ENCODE results near the gene KRT38.

The KRT38 gene

GRCh38 chr17:41440531-41441033 lies at the start of gene KRT38:
TSS of gene KRT38 (minus strand) at chr17:41440983. CDS start at chr17:41440921, 62 bp downstream.
- DNase-seq (ENCODE audit: low read depth, low spot score): no peak

GRCh38 chr17:41489531-41489930 lies 48.7 kb upstream of the KRT38 start, which contains the start of gene KRT36:
TSS of gene KRT36 (minus strand) at chr17:41489910. CDS start at chr17:41489864, 46 bp downstream.
- DNase-seq (ENCODE audit: low read depth, low spot score): no peak

DNA sequence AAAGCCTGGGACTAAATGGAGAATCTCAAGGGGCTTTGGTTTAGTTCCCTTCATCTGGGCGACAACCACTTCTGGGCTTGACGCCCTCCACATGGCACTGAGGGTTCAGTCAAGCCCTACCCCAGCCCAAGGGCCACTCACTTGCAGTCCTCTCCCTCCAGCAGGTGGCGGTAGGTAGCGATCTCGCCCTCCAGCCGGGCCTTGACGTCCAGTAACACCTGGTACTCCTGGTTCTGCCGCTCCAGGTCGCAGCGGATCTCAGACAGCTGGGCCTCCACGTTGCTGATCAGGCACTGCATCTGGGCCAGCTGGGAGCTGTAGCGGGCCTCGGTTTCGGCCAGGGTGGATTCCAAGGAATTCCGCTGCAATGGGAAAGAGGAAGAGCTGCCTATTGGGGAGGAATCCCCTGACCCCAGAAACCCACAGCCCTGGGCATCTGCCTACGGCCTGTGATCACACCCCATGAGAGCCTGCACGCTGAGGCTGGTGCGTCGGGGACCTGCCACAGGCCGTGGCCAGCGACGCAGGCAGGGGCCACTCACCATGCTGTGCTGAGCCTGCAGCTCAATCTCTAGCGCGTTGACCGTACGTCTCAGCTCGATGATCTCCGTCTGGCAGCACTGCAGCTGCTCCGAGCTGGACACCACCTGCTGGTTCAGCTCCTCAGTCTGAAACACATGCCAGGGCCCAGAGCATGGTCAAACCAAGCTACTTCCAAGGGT lies 46.2 kb upstream of the KRT38 start:
- DNase-seq (ENCODE audit: low read depth, low spot score): no peak

DNA sequence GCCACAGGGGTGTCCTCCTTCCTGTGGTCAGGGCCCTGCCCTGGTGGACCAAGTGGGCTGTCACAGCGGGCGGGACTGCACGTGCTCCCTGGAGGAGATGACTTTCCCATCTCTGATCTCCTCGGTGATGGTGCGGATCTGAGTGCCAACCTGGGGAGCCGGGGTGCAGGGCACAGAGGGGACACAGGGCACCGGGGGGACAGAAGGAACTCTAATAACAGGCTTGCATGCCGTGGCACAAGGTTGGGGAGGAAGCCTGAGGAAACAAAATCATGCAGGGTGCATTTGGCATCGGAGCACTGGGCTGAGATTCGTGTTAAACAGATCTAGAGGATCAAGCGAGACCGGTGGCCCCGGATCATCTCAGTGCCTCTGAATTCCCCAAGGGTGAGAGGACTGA lies 45.5 kb upstream of the KRT38 start:
- DNase-seq (ENCODE audit: low read depth, low spot score): no peak

GRCh38 chr17:41484920-41485904 lies 44.4 kb upstream of the KRT38 start:
- DNase-seq (ENCODE audit: low read depth, low spot score): no peak

GRCh38 chr17:41483991-41484826 lies 43.4 kb upstream of the KRT38 start:
- DNase-seq (ENCODE audit: low read depth, low spot score): no peak

GRCh38 chr17:41483531-41483930 lies 42.7 kb upstream of the KRT38 start:
- DNase-seq (ENCODE audit: low read depth, low spot score): no peak

DNA sequence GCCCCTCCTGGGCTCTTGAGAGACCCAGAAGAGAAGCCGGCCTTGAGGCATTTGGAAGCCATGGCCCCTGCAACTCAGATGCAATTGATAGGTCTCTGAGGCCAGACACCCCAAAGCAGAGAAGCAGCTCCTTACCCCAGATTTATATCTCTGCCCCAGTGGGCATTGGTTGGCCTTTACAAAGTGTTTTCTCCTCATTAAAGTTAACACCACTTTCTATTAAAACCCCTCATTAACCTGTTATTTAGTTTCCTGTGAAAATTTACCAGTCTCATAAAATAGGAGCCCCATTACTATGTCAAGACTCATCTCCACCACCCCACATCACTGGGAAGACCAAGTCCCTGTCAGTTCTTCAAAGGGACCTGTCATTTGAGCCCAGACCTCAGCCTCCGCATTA lies 40.3 kb upstream of the KRT38 start, which contains the start of gene KRT35:
KRT35 (minus strand) TSS at position 116 of the 400 bp plus-strand sequence; CDS start at position 62, 54 bp downstream.
- DNase-seq (ENCODE audit: low read depth, low spot score): no peak

DNA sequence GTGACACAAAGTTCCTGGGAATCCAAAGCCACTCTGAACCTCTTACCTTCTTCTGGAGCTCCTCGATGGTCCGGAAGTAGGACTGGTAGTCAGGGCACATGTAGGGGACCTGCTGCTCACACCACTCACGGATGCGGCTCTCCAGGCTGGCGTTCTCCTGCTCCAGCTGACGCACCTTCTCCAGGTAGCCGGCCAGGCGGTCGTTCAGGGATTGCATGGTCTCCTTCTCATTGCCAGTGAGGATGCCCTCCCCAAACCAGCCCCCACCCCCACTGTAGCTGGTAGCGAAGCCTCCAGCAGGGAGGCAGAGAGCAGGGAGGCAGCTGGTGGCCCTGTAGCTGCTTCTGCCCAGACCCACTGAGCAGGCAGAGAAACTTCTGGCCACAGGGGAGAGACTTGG lies 39.8 kb upstream of the KRT38 start:
- no peak for DNase-seq (ENCODE audit: low read depth, low spot score)

- DNase-seq (ENCODE audit: low read depth, low spot score): no peak
Measured at GRCh38 chr17:41480136-41480535, 39.4 kb upstream of the KRT38 start.

GRCh38 chr17:41478237-41478636 lies 37.5 kb upstream of the KRT38 start:
- no peak for DNase-seq (ENCODE audit: low read depth, low spot score)

GRCh38 chr17:41476866-41477815 lies 36.4 kb upstream of the KRT38 start:
- DNase-seq (ENCODE audit: low read depth, low spot score): no peak

DNA sequence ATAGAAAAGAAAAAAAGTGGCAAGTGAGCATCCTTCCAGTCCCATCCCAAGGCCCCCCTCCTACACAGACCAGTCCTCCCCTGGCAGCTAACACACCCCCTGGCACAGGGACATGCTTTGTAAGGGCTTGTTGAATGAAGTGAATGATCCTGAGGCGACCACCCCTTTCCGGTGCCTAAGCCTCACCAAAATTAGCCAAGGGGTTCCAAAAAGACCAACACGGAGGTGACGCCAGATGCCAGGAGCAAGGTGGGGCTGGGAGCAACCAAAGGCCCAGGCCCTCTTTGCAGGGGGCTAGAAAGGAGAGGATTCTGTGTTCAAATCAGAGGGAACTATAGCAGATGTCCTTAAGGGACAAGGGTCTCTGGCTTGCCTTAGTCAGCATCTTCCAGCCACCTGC lies 34.6 kb upstream of the KRT38 start:
- no peak for DNase-seq (ENCODE audit: low read depth, low spot score)

DNA sequence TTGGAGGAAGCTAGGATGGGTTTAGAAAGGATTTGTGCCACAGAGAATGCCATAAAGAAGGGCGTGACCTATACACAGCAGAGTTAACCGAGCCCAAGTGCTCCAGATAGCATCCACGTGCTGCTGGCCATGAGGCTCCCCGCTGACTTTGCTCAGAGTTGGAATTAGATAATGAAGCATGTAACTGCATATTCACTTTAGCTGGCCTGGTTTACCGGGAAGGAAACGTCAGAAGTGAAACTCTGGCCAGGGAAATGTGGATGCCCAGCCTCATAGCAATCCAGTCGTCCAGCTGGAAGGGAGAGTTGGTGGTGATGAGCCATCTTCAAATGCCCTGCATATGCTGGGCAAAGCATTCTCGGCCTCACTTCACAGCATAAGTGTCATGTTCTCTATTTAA lies 34.1 kb upstream of the KRT38 start:
- DNase-seq (ENCODE audit: low read depth, low spot score): no peak

DNA sequence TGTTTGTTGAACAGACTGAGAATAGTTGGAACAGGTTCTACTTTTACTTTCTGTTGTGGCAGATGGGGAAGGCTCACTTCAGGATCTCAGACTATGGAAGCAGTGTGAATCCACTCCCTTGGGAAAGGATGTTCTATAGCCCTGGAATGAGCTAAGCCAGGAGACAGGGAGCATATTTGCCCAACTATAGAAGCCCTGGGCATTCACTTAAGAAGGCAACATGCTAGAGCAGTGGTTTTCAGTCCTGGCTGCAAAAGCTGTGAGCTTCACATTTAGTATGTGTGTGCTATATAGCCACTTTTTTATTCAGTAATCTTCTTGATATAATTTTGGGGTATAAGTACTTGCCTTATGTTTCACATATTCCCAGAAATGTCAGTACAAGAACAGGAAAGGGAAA lies 27.6 kb upstream of the KRT38 start:
- DNase-seq (ENCODE audit: low read depth, low spot score): no peak

GRCh38 chr17:41467561-41467960 lies 26.8 kb upstream of the KRT38 start:
- DNase-seq (ENCODE audit: low read depth, low spot score): no peak

- no peak for DNase-seq (ENCODE audit: low read depth, low spot score)
Measured at GRCh38 chr17:41466988-41467387, 26.2 kb upstream of the KRT38 start, which contains the start of gene KRT32. TSS of gene KRT32 (minus strand) at chr17:41467386. CDS start at chr17:41467325, 61 bp downstream.

GRCh38 chr17:41464682-41465081 lies 23.9 kb upstream of the KRT38 start:
- no peak for DNase-seq (ENCODE audit: low read depth, low spot score)

GRCh38 chr17:41464173-41464572 lies 23.4 kb upstream of the KRT38 start:
- DNase-seq (ENCODE audit: low read depth, low spot score): no peak

DNA sequence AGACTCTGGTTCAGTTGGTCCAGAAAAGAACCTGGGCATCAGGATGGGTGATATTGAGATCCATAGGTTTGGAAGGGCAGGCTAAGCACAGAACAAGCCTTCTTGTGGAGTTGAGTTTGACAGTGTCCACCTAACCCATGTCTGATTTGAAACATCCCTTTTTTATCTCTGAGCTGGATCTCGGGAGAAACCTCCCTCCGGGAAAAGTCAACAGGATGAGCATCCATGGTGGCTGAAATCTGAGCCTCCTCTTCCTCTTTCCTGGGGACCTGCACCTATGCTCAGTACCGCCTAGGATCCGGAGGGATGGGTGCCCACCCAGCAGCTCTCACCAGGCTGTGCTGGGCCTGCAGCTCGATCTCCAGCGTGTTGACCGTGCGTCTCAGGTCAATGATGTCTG lies 23.0 kb upstream of the KRT38 start:
- DNase-seq (ENCODE audit: low read depth, low spot score): no peak

Data from activated CD4-positive, CD25-positive, alpha-beta regulatory T cell treated with anti-CD3 and anti-CD28 coated beads, Interleukin-2, amount 50 U/mL, for 16 hours (primary cell).